Upper lobe of left lung (tissue), 6 donors: Measurements from ENCODE around the gene TMPRSS6. TPM values are rescaled to one million over a fixed set of nuclear protein-coding genes. Genes with fewer than 3 reads are reported as not detected.
A peak's percentile ranks its signal among the peaks of the same experiment; 100 is the strongest.

Experiments used
- ATAC-seq, 2 donors: fragments of 200-7000 bp; cut with Tn5 transposase; one replicate each; pipeline ENCODE4 v1.9.1; 2022; ENCODE audit warnings: mild to moderate bottlenecking in 2 of 2, moderate library complexity in 2 of 2; ENCODE audit not compliant: low FRiP score in 2 of 2
- DNase-seq, 2 donors: peaks; one replicate each; pipeline ENCODE4 v3.0.0-alpha.2; 2019 to 2020
- H3K27ac ChIP-seq, 4 donors: fragments of 200-600 bp; sonication (generic); one replicate each; pipeline ENCODE4 v1.5.1; 2016 to 2019
- H3K27me3 ChIP-seq, 4 donors: fragments of 200-600 bp; sonication (generic); one replicate each; pipeline ENCODE4 v1.5.1; 2017 to 2019
- H3K36me3 ChIP-seq, 4 donors: fragments of 200-600 bp; sonication (generic); one replicate each; pipeline ENCODE4 v1.5.1; 2016 to 2019
- H3K4me1 ChIP-seq, 4 donors: fragments of 200-600 bp; sonication (generic); one replicate each; pipeline ENCODE4 v1.5.1; 2018 to 2019
- H3K4me3 ChIP-seq, 4 donors: fragments of 200-600 bp; sonication (generic); one replicate each; pipeline ENCODE4 v1.5.1; 2017 to 2019; ENCODE audit warnings: mild to moderate bottlenecking in 2 of 4, moderate library complexity in 1 of 4
- H3K9me3 ChIP-seq, 4 donors: fragments of 200-600 bp; sonication (generic); one replicate each; pipeline ENCODE4 v1.5.1; 2018 to 2019
- CTCF ChIP-seq, 6 experiments: fragments of 450-650 bp in 4 of 6; fragments of 200-600 bp in 2 of 6; sonication (generic) in 2 of 6; IDR thresholded peaks; one replicate each; pipeline ENCODE4 v1.5.1; 2016 to 2019; ENCODE audit warnings: antibody characterized with exemption in 6 of 6
- EP300 ChIP-seq, 4 donors: sonication (generic); formaldehyde crosslinking; IDR thresholded peaks; one replicate each; pipeline ENCODE4 v1.5.1; 2017; ENCODE audit warnings: antibody characterized with exemption in 4 of 4, control low read depth in 2 of 4
- POLR2A ChIP-seq, 4 donors: fragments of 450-650 bp; IDR thresholded peaks; one replicate each; pipeline ENCODE4 v1.5.1; 2016 to 2017; ENCODE audit warnings: antibody characterized with exemption in 4 of 4, mild to moderate bottlenecking in 2 of 4
- POLR2AphosphoS5 ChIP-seq, 2 donors: sonication (generic); formaldehyde crosslinking; IDR thresholded peaks; one replicate each; pipeline ENCODE4 v1.5.1; 2017; ENCODE audit warnings: antibody characterized with exemption in 2 of 2
- WGBS, 2 donors: methylation state at CpG; one replicate each; pipeline ENCODE4 v1.1.5; 2017 to 2018; 5-methylcytosine and 5-hydroxymethylcytosine counted together
- total RNA-seq, 6 donors: library from RNA; depleted of rRNA in 4 of 6; stranded (reverse); fragments of >200 nt in 4 of 6; gene quantifications; one replicate each; pipeline versions ENCODE4 v1.1.0 to v1.2.1, GENCODE V29; 2016 to 2021
- donor health status: DM: no; HTN: no; CAD: no; lungs with moderate emphysema.
- donor health status: DM: no; HTN: yes; CAD: no; lungs with severe emphysema.

Gene TMPRSS6
- total RNA-seq, 6 donors from 2014 or later = 0.47 to 8.2 (median 2.0) TPM

- 49 to 67% methylated on average over 3 of the region's 3 CpGs for WGBS, 2 donors
- TF ChIP-seq CTCF (IDR thresholded peaks at IDR 0.05) (no peak), POLR2AphosphoS5 (IDR thresholded peaks at IDR 0.05) (no peak), POLR2A (IDR thresholded peaks at IDR 0.05) (no peak), EP300 (IDR thresholded peaks at IDR 0.05) (no peak)
- Histone ChIP-seq H3K27ac (peak overlapping the region in 3 of 4 donors; percentile 8 to 54 (median 39)), H3K4me3 (no peak overlapping the region), H3K4me1 (peaks cover 0 to 16% (median 6%) of the 10 kb centered on the region in 4 donors), H3K36me3 (no peaks in the 10 kb centered on the region), H3K27me3 (no peaks in the 10 kb centered on the region), H3K9me3 (no peaks in the 10 kb centered on the region)
- DNase-seq (no peak), ATAC-seq (peak in 1 of 2 donors; percentile 44)
These were observed 13.2 kb upstream of the TMPRSS6 start for GRCh38 chr22:37122598-37123180.

DNA sequence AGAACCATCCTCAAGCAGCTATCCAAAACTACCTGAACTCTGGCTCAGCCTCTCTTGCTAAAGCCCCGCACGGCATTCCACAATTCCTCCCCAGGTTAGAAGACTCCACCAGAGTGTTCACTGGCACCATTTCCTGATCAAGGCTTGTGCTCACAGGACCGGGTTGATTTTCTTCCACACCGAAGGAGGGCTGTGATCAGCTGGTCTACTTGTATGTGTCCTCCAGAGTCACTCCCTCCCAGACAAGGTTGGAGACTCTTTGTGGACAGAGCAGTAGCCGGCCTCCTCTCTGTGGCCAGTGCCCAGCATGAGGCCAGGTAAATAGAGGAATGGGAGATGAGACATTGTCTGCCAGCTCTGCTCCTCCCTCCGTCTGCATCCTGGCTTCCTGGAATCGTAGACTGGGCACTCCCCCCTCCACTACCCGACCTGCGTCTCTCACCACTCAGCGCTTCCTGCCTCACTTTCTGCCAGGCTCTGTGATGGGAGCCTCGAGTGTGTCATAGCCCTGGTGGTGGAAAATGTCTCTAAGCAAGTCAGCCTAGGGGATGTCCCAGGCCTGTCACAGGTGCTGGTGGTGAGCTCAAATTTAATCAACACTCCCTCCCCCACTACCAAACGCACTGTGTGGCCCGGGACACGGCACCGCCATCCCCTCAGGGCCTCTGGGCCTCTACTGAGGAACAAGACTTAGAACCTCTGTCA lies 12.5 kb upstream of the TMPRSS6 start:
- H3K4me1 ChIP-seq = peaks cover 0 to 16% (median 6%) of the 10 kb centered on the region in 4 donors
- H3K27me3 ChIP-seq = no peaks in the 10 kb centered on the region
- no peaks in the 10 kb centered on the region for H3K36me3 ChIP-seq
- TF ChIP-seq CTCF (IDR thresholded peaks at IDR 0.05) (peak in 1 of 6 experiments; percentile 26), POLR2A (IDR thresholded peaks at IDR 0.05) (peak in 1 of 4 donors; percentile 41), EP300 (IDR thresholded peaks at IDR 0.05) (no peak), POLR2AphosphoS5 (IDR thresholded peaks at IDR 0.05) (peak in 1 of 2 donors; percentile 10)
- peak overlapping the region in 3 of 4 donors; percentile 8 to 54 (median 39) for H3K27ac ChIP-seq
- peak; percentile 31 to 49 for ATAC-seq
- no peak overlapping the region for H3K4me3 ChIP-seq
- 24 to 28% methylated on average over 15 of the region's 15 CpGs for WGBS, 2 donors
- H3K9me3 ChIP-seq = no peaks in the 10 kb centered on the region
- DNase-seq = peak in 1 of 2 donors; percentile 60

GRCh38 chr22:37120569-37121340 lies 11.2 kb upstream of the TMPRSS6 start:
- Histone ChIP-seq H3K27ac (no peak overlapping the region), H3K9me3 (no peaks in the 10 kb centered on the region), H3K27me3 (no peaks in the 10 kb centered on the region), H3K4me3 (no peak overlapping the region), H3K36me3 (no peaks in the 10 kb centered on the region), H3K4me1 (peaks cover 0 to 16% (median 6%) of the 10 kb centered on the region in 4 donors)
- ATAC-seq = no peak
- 90 to 94% methylated on average over 11 of the region's 11 CpGs for WGBS, 2 donors
- no peak for DNase-seq
- TF ChIP-seq POLR2AphosphoS5 (IDR thresholded peaks at IDR 0.05) (no peak), POLR2A (IDR thresholded peaks at IDR 0.05) (no peak), EP300 (IDR thresholded peaks at IDR 0.05) (no peak), CTCF (IDR thresholded peaks at IDR 0.05) (no peak)

DNA sequence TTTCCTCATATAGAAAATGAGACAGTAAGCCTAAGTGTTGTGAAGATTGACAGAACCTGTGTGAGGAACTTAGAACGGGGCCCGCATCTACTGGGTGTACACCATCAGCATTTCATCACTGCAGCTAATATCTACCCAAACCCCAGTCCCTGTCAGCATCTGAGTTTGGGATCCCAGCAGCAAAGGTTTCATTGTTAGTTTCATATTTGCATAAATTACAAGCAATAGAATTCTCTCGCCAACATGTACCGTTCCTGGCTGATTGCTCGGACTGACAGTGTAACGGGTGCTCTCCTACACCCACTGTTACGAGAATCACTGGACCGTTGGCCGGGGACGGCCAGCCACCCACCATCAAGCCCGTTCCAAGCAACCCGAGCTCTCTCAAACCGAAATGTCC lies 10.4 kb upstream of the TMPRSS6 start:
- no peak for TF ChIP-seq POLR2AphosphoS5 (IDR thresholded peaks at IDR 0.05)
- no peak for TF ChIP-seq EP300 (IDR thresholded peaks at IDR 0.05)
- no peak for TF ChIP-seq CTCF (IDR thresholded peaks at IDR 0.05)
- TF ChIP-seq POLR2A (IDR thresholded peaks at IDR 0.05) = no peak
- no peak for ATAC-seq
- Histone ChIP-seq H3K4me3 (no peak overlapping the region), H3K9me3 (no peaks in the 10 kb centered on the region), H3K27me3 (no peaks in the 10 kb centered on the region), H3K27ac (no peak overlapping the region), H3K36me3 (no peaks in the 10 kb centered on the region), H3K4me1 (peaks cover 0 to 16% (median 6%) of the 10 kb centered on the region in 4 donors)
- WGBS, 2 donors = 92 to 94% methylated on average over 13 of the region's 13 CpGs
- DNase-seq = no peak
